ENCODE measurements around the gene ZBTB7A. TPM values are rescaled to one million over a fixed set of nuclear protein-coding genes. Genes with fewer than 3 reads are reported as not detected.

The ZBTB7A gene
- total and polyA plus RNA-seq, 2 of the 4 experiments (the other 2 are of a cell fraction) = 3.2 to 10.3 TPM

DNA sequence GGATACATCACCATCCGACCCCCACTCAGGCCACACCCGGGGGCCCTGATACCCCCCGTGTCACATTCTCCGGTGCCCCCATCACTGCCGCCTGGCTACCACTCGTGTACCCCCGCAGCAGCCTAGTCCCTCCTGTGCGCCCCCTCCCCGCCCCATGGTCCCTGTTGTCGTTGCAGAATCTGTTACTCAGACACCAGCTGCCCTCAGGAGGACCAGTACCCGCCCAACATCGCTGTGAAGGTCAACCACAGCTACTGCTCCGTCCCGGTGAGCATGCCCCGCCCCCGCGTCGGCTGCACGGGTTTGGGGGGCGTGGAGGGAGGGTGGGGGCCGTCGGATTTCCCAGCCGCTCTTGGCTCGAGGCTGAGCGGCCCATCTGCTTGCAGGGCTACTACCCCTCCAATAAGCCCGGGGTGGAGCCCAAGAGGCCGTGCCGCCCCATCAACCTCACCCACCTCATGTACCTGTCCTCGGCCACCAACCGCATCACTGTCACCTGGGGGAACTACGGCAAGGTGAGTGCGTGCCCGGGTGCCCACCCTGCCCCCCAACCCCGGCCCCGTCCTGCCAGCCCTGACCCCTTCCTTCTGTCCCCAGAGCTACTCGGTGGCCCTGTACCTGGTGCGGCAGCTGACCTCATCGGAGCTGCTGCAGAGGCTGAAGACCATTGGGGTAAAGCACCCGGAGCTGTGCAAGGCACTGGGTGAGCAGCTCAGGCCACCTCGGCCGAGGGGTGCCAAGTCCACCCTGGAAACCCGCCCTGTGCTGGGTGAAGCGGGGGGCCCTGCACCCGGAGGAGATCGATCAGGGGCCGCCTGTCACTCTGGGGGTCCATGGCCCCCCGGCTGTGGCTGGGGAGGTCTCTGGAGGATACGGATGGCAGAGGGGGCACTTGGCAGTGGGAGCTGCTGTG, 38.1 kb downstream of the ZBTB7A start:
- ATAC-seq (ENCODE audit: low read depth) (no peak), DNase-seq (no peak)
- Histone ChIP-seq H2BK5ac (ENCODE audit: low read depth, low read length, poor library complexity, severe bottlenecking) (no peak overlapping the region), H3K4me1 (ENCODE audit: control insufficient read depth, insufficient read depth, low read length) (no peaks in the 10 kb centered on the region), H2AFZ (replicated peaks; ENCODE audit: low read length, poor library complexity) (no peak overlapping the region), H2BK20ac (ENCODE audit: low read depth, low read length) (no peak overlapping the region), H3K9me1 (ENCODE audit: insufficient read depth, low read length) (0 out of 2 replicates have a peak, but pooled peaks cover 2% of the 10 kb centered on the region), H2BK15ac (ENCODE audit: low read depth, low read length) (no peak overlapping the region), H3K4me2 (ENCODE audit: low read depth, low read length) (no peak overlapping the region), H2BK120ac (ENCODE audit: low read depth, low read length) (no peak overlapping the region), H3K18ac (ENCODE audit: low read depth, low read length) (no peak overlapping the region), H4K91ac (ENCODE audit: insufficient read depth, low read depth, low read length) (no peak overlapping the region), H4K5ac (ENCODE audit: low read depth, low read length) (no peak overlapping the region), H3K79me1 (ENCODE audit: low read depth in 1 of 2, low read length in 2 of 2) (peaks cover 0 to 16% of the 10 kb centered on the region in 2 experiments; a peak in 2 of 4 replicates), H3K4me3 (ENCODE audit: insufficient read depth, low read depth, low read length) (no peak overlapping the region), H3K23ac (ENCODE audit: low read depth, low read length) (no peak overlapping the region), H3K56ac (ENCODE audit: extremely low read depth, insufficient read depth, low read length) (no peak overlapping the region), H3K4ac (ENCODE audit: low read depth, low read length) (no peak overlapping the region), H2AK9ac (replicated peaks; ENCODE audit: low read depth, low read length, poor library complexity) (no peak overlapping the region), H3K27me3 (ENCODE audit: control insufficient read depth, insufficient read depth, low read length) (no peaks in the 10 kb centered on the region), H4K8ac (ENCODE audit: low read depth in 2 of 2, low read length in 2 of 2) (no peak overlapping the region), H3K27ac (ENCODE audit: insufficient read depth, low read length) (no peak overlapping the region), H2AK5ac (ENCODE audit: low read depth, low read length) (no peak overlapping the region), H3K9me3 (ENCODE audit: control insufficient read depth, insufficient read depth, low read length) (no peaks in the 10 kb centered on the region), H4K20me1 (ENCODE audit: insufficient read depth, low read length) (peaks cover 7% of the 10 kb centered on the region), H3K36me3 (ENCODE audit: control insufficient read depth, insufficient read depth, low read length) (peaks cover 62% of the 10 kb centered on the region), H3K9ac (ENCODE audit: low read depth, low read length) (no peak overlapping the region), H3K14ac (replicated peaks; ENCODE audit: low read depth, low read length) (no peak overlapping the region)
- CTCF ChIA-PET = no interaction called here
- in situ Hi-C loops (cut with MboI; ENCODE audit: low sequenced_read_pairs) (no loop called here), intact Hi-C loops (cut with micrococcal nuclease) (no loop called here), dilution Hi-C loops (cut with HindIII; ENCODE audit: low sequenced_read_pairs, unreplicated experiment) (no loop called here)
- TF ChIP-seq RCOR1 (IDR thresholded peaks at IDR 0.05; ENCODE audit: insufficient replicate concordance, low read length) (no peak), SMC3 (IDR thresholded peaks at IDR 0.05; ENCODE audit: low read depth, low read length) (no peak), NFE2L2 (IDR thresholded peaks at IDR 0.05; ENCODE audit: low read depth, low read length) (no peak)
- TF ChIP-seq, protein P1, sequence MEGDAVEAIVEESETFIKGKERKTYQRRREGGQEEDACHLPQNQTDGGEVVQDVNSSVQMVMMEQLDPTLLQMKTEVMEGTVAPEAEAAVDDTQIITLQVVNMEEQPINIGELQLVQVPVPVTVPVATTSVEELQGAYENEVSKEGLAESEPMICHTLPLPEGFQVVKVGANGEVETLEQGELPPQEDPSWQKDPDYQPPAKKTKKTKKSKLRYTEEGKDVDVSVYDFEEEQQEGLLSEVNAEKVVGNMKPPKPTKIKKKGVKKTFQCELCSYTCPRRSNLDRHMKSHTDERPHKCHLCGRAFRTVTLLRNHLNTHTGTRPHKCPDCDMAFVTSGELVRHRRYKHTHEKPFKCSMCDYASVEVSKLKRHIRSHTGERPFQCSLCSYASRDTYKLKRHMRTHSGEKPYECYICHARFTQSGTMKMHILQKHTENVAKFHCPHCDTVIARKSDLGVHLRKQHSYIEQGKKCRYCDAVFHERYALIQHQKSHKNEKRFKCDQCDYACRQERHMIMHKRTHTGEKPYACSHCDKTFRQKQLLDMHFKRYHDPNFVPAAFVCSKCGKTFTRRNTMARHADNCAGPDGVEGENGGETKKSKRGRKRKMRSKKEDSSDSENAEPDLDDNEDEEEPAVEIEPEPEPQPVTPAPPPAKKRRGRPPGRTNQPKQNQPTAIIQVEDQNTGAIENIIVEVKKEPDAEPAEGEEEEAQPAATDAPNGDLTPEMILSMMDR (conservative IDR thresholded peaks at IDR 0.05; ENCODE audit: low read depth, low read length) = no peak
- WGBS, 2 experiments (ENCODE audit: extremely low coverage in 2 of 2, insufficient read length in 1 of 2) = 96% methylated on average over 15 of the region's 48 CpGs; no CpG with 5 or more reads in 1 of the 2 experiments
- no TSS peak for BruUV-seq (replicated peaks)
- POLR2A ChIA-PET (ENCODE audit: unreplicated experiment) = no interaction called here
